Stimulated activated CD4-positive, alpha-beta T cell treated with anti-CD3 and anti-CD28 coated beads, Interleukin-2, amount 100 ng/mL, for 24 hours (primary cell): Measurements from ENCODE around the gene RFPL2.
"Not testable (repeated sequence)": the region's sequence is repeated elsewhere in the genome, so short reads cannot be mapped to it uniquely, and the experiment has no call there.

ENCODE experiments used
- DNase-seq, 2 donors: peaks; one replicate each; pipeline ENCODE4 v3.0.0-alpha.2; 2020

Gene RFPL2

GRCh38 chr22:32205974-32206773, 1.3 kb upstream of the RFPL2 start:
- no peak for DNase-seq

- DNase-seq, result peak in 1 of 2 donors; percentile 35
Measured at GRCh38 chr22:32204040-32204855, 625 bp downstream of the RFPL2 start.

- peak in 1 of 2 donors; percentile 32 for DNase-seq
Measured at GRCh38 chr22:32203181-32204039, 1.5 kb downstream of the RFPL2 start.

- DNase-seq, result peak in 1 of 2 donors; percentile 41
Measured at GRCh38 chr22:32202539-32203180, 2.2 kb downstream of the RFPL2 start.

- no peak for DNase-seq
Measured at GRCh38 chr22:32202161-32202538, 2.7 kb downstream of the RFPL2 start.

GRCh38 chr22:32200752-32201151, 4.1 kb downstream of the RFPL2 start:
- no peak for DNase-seq

- DNase-seq, result no peak
Measured at GRCh38 chr22:32199961-32200360, 4.9 kb downstream of the RFPL2 start.

- DNase-seq, result no peak
Measured at GRCh38 chr22:32199341-32199740, 5.5 kb downstream of the RFPL2 start.

- DNase-seq, result not testable (repeated sequence)
Measured at GRCh38 chr22:32197553-32198226, 7.2 kb downstream of the RFPL2 start.

- not testable (repeated sequence) for DNase-seq
Measured at GRCh38 chr22:32195900-32196299, 9.0 kb downstream of the RFPL2 start.

- DNase-seq, result not testable (repeated sequence)
Measured at GRCh38 chr22:32193346-32193745, 11.5 kb downstream of the RFPL2 start.

GRCh38 chr22:32191021-32191420, 13.9 kb downstream of the RFPL2 start:
- DNase-seq, result not testable (repeated sequence)

GRCh38 chr22:32185821-32186220, 19.1 kb downstream of the RFPL2 start:
- DNase-seq, result no peak

- DNase-seq, result no peak
Measured at GRCh38 chr22:32183625-32184024, 21.2 kb downstream of the RFPL2 start.

GRCh38 chr22:32181043-32181442, 23.8 kb downstream of the RFPL2 start:
- DNase-seq, result no peak

- DNase-seq, result no peak
Measured at GRCh38 chr22:32177221-32177765, 27.6 kb downstream of the RFPL2 start.

GRCh38 chr22:32175683-32176644, 28.9 kb downstream of the RFPL2 start:
- peak in 1 of 2 donors; percentile 12 for DNase-seq

- no peak for DNase-seq
Measured at GRCh38 chr22:32175115-32175514, 29.8 kb downstream of the RFPL2 start.

GRCh38 chr22:32165681-32166080, 39.2 kb downstream of the RFPL2 start:
- no peak for DNase-seq
